HG03108 (cell line): Measurements from ENCODE around the gene ZNF784.

Experiments used
- ATAC-seq: cut with Tn5 transposase; IDR thresholded peaks from one replicate; pipeline ENCODE4 v1.9.1; 2021; ENCODE audit warnings: moderate library complexity; ENCODE audit not compliant: unreplicated experiment

Gene ZNF784

GRCh38 chr19:55603581-55604292 lies 20.6 kb downstream of the ZNF784 start:
- ATAC-seq = no peak

GRCh38 chr19:55603115-55603514 lies 21.3 kb downstream of the ZNF784 start:
- no peak for ATAC-seq

GRCh38 chr19:55602104-55603001 lies 22.0 kb downstream of the ZNF784 start:
- no peak for ATAC-seq

GRCh38 chr19:55601084-55601483 lies 23.3 kb downstream of the ZNF784 start:
- no peak for ATAC-seq

- no peak for ATAC-seq
These were observed 23.7 kb downstream of the ZNF784 start for GRCh38 chr19:55600662-55601028.

- peak; percentile 36 for ATAC-seq
These were observed 24.3 kb downstream of the ZNF784 start, which contains the start of gene ZNF524 for GRCh38 chr19:55599842-55600661. Gene ZNF524 (plus strand): TSS chr19:55600288. CDS start chr19:55602113, 1,825 bp downstream.

GRCh38 chr19:55599468-55599841 lies 24.9 kb downstream of the ZNF784 start, which contains the start of gene FIZ1:
Gene FIZ1 (minus strand): TSS chr19:55599517. CDS start chr19:55597865, 1,652 bp downstream.
- ATAC-seq = peak; percentile 47

GRCh38 chr19:55598719-55599467 lies 25.5 kb downstream of the ZNF784 start:
- ATAC-seq = peak; percentile 35

GRCh38 chr19:55598034-55598433 lies 26.3 kb downstream of the ZNF784 start:
- no peak for ATAC-seq

- no peak for ATAC-seq
These were observed 26.9 kb downstream of the ZNF784 start for GRCh38 chr19:55597501-55597921.

- no peak for ATAC-seq
These were observed 28.1 kb downstream of the ZNF784 start for GRCh38 chr19:55596304-55596703.

GRCh38 chr19:55594996-55595545 lies 29.3 kb downstream of the ZNF784 start:
- no peak for ATAC-seq

- no peak for ATAC-seq
These were observed 31.1 kb downstream of the ZNF784 start for GRCh38 chr19:55593096-55593772.

- no peak for ATAC-seq
These were observed 31.8 kb downstream of the ZNF784 start for GRCh38 chr19:55592391-55593090.

- ATAC-seq = no peak
These were observed 32.8 kb downstream of the ZNF784 start for GRCh38 chr19:55591555-55591954.

- ATAC-seq = no peak
These were observed 33.7 kb downstream of the ZNF784 start for GRCh38 chr19:55590617-55591016.

GRCh38 chr19:55590109-55590508 lies 34.3 kb downstream of the ZNF784 start:
- ATAC-seq = no peak

- no peak for ATAC-seq
These were observed 35.6 kb downstream of the ZNF784 start for GRCh38 chr19:55588738-55589137.
